NCI-H345 treated with DMSO at 0.1 percent for 48 hours (cell line): ENCODE results near the gene NEURL1B.

ENCODE experiments used
- DNase-seq: peaks from one replicate; lab custom pipeline; 2025; ENCODE audit not compliant: unreplicated experiment; lab: John Stamatoyannopoulos, UW

NEURL1B gene

DNA sequence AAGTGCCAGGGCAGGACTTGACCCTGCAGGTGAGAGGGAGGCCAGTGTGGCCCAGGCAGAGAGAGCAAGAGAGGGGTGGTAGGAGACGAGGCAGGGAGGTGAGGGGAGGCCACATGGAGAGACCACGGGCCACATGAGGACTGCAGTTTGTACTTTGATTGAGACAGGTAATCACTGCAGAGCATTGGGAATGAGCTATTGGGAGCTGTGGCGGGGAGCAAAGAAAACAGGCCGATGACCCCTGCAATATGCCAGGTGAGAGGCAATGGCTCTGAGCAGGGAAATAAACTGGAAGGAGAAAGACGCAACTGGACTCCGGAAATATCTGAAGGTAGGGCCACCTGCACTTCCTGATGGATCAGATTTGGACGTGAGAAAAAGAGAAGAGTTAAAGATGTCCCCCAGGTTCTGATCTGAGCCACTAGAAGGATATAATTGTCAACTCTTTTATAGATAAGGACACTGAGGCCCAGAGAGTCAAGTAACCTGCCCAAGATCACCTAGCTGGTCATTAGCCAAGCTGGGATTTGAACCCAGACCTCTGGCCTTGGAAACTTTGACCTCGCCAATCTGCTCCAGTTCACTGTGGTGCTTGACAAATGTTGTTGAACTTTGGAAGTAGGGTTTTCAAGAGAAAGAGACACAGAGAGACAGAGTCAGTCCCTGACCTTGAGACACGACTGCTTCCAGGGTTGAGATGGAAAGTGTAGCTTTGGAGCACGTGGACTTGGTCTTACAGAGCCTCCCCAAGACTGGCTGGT lies 87.6 kb downstream of the NEURL1B start:
- no peak for DNase-seq

DNA sequence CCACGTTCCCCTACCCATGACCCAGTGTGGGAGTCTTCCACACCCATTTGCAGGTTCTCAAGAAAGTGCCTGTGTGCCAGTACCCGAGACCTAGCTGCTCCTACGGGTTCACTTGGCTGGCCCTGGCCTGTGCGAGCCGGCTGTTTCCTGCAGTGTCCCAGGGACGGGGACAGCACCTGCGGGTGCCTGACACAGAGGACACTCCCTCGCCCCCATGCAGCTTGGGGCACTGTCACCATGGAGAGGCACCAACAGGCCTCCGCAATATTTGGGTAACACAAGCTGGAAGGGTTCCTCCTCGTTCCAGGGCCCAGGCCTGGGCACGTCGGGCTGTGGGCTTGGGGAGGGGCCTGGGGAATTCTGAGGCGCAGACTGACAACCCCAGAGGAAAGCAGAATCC lies 88.5 kb downstream of the NEURL1B start:
- DNase-seq, result no peak

DNA sequence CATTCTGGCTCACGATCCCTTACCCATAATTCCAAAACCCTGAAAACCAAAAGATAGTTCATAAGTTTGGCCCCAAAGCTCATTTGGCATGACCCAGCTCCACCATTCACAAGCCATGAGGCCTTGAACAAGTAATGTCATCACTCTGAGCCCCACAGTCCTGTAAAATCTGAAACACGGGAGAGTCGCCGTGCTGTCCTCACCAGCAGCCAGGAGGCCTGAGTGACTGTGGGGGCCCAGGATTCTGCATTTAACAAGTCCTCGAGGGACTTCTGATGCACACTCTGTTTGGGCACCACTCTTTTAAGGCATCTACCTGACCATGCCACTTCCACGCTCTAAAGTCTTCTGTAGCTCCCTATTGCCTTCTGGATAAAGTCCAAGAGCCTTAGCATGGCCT lies 89.2 kb downstream of the NEURL1B start:
- no peak for DNase-seq

DNA sequence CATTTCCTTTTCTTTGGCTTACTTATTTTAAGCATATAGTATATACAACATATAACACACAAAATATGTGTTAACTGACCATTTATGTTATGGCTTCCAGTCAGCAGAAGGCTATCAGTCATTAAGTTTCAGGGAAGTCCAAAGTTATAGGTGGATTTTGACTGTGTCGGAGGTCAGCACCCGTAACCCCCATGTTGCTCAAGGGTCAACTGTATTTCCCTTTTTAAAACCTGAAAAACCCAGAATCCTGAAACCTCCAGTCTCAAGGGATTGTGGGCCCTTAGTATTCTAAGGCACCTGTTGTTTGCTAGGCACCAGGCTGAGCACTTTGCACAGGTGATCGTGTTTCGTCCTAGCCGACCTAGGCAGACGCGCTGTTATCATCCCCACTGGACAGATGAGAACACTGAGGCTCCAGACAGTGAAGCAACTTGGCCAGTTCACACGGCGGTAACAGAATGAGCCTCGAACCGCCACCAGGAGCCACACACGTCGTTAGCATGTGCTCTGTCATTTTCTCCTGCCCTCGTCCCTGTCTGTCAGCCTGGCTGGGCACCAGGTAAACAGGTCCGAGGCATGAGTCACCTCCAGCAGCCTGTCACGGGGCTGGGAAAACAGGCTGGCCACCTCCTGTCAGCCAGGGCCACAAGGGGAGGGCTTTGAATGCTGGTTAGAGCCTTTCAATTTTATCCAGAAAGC lies 90.1 kb downstream of the NEURL1B start:
- no peak for DNase-seq

DNA sequence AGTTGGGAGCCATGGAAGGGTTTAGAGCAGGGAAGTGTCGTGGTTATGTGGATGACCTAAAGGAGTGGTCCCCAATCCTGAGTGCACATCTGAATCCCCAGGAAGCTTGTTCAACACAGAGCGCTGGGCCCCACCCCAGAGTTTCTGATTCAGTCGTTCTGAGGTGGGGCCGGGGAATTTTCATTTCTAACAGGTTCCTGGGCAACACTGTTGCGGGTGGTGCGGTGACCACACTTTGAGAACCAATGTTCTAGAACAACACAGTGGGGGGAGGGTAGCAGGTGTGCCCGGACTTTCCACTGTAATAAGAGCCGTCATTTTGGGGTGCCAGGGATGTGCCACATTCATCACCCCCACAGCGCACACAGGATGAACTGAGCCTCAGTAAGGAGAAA lies 90.6 kb downstream of the NEURL1B start:
- no peak for DNase-seq

DNA sequence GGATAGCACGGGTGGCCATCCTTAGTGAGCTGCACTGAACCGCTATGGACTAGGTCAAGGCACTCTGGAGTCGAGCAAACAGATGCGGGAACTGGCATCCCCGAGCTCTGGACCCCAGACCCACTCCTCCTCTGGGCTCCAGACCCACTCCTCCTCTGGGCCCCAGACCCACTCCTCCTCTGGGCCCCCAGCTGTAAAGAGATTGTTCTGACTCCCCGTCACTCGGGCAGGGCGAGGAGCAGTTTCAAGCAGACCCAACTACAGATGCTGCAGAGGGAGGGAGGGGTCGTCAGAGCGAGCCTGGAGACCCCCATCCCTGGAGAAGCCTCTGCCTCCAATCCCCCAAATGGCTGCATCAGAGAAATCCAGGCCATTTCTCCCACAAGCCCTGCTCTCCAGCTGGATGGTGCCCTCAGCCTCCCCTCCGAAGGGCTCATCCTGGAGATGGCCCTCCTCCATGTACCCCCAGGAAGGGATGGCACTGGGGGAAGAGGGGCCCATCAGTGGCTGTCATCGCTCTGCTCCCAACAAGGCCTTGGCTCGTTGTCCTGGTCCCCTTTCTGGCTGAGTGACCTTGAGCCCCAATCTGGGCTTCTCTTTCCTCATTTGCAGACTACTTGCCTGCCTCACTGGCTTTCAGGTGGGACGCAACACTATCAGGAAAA lies 91.3 kb downstream of the NEURL1B start:
- no peak for DNase-seq

DNA sequence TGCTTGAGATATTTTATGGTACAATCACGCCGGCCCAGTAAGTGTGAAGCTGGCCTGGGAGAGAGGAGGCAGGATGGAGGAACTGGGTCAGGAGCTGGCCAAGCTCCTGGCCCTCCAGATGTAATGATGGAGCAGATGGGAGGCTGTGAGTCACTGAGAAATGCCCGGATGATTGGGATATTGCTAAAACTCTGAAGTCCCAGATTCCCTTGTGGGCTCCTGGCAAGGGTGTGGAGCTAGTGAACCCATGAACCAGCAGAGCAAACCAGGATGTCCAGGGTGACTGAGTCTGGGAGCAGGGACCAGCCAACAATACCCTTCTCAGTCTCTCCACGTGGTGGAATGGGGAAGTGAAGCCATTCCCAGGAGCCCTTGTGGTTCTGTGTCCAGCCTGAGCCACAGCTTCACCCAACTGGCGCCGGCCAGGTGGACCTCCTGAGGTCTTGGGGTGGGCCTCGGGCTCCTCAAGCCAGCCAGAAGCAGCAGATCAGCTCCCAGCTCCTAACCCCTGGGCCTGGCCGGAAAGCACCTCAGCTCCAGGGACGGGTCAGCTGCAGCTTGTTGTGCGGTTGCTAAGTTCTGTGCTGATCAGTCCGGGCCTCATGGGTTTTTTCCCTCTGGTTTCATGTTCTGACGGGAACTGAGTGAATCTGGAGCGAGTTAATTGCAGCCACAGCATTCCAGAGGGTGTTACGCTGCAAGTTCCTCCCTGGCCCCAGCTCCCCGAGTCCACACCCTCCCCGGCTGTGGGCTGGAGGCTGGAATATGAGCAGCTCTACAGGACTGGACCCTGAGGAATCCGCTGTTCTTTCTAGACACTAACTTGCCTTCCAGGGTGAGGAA lies 92.3 kb downstream of the NEURL1B start:
- DNase-seq, result no peak

DNA sequence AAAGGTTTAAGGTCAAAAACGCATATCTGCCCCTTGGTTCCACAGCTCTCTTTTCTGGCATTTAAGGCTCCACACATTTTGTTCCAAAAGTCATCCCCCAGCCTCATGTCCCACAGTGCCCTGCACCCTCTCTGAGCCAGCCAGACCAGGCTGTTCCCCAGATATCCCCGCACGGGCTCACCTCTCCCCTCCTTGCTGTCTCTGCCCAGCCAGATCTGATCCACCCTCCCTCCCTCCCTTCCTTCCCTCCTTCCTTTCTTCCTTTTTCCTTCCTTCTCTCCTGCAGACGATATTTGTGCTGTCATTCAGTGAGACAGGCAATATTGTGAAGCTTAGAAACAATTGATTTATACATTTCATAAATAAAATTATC lies 92.9 kb downstream of the NEURL1B start:
- no peak for DNase-seq

DNA sequence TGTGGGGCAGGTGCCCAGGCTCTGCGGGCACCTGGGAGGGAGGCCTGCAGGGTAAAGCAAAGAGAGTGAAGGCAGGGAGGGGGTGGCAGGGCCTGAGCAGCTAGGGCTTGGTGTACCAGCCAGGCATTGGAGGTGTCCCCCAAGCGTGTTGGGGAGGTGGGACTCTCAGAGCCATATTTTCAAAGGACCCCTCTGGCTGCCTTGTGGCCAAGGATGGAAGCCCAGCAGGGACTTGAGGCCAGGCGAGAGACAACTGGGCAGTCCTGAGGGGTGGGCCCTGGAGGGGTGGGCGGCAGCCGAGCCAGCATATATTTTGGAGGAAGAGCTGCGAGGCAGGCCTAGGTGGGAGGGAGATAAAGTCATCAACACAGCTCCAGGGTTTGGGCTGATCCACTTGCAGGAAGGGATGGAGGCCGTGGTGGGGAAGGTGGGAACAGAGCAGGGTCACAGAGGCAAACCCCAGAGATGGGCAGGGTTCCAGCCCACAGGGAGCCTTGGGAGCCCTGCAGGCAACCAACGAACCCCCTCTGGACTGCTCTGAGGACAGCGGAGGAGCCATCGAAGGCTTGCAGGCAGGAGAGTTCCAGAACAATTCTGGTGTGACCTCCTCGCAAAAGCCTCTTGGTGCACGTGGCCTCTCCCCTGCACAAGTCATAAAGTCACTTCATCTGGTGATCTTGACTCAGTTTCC lies 94.2 kb downstream of the NEURL1B start:
- DNase-seq, result no peak

DNA sequence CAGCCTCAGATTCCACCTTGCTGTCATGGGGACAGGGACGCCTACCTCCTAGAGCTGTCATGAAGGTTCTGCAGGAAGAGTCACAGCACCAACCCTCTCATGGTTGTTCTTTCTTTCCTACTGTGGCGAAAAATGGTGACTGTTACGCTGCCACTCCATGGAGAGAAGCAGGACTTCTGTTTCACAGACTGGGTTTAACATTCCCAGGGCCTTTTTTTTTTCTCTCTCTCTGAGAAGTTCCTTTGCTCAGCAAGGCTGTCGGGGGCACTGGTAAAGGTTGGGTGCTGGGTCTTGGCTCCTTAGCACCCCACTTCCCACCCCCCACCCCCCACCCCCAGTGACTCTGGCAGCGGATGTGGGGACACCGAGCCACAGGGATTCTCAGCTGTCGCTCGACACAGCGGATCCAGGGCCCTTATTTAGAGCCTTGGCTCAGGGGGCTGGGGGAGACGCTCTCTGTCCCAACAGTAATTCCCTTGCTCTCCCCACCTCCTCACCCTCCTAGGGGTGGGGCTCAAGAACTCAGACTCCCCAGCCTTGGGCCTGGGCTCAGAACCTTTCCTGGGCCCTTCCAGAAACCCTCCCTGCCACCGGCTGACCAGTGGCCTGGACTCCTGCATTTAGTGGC lies 95.6 kb downstream of the NEURL1B start:
- no peak for DNase-seq

DNA sequence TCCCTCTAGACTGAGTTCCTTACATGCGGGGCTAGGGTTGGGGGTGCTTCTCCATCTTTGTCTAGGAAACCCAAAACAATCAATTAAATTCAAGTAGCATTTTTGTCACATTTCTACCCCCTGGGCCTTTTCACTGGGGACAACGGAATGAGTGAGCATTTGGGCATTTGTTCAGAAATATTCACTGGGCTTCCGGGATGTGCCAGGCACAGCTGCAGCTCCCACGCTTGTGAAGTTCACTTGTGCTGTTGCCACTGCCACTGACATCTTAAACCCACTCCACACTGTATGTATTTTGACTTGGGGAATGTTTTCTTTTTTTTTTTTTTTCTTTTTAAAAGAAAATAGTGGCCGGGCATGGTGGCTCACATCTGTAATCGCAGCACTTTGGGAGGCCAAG lies 98.3 kb downstream of the NEURL1B start:
- no peak for DNase-seq

DNA sequence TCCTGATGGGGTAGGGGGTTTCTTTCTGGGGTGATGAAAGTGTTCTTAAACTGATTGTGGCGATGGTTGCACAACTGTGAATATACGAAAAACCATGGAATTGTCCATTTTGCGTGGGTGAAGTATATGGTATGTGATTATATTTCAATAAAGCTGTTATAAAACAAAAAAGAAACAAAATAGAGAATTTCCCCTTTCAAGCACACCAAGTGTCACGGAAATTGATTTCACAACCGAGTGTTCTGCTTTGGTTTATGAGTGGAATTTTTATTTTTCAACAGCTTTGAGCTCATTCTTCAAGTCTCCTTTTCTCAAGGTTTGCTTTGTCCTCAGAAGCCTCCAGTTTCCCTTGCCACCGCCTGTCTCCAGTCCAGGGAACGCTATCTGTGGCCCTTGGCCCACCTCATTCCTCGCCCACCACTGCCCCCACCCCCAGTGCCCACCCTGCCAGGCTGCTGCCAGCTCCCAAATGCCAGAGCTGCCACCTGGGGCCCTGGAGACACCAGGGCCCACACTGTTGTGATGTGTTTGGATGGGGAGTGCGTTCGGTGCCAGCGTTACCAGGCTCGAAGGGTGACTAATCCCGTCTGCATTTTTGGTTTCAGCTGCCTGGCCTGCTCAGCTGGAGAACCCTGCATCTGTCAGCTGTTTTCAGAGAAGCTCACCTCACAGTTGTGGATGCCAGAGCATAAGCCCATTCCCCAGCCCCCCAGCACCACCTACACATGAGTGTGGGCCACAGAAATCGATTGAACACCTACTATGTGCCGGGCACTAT lies 99.6 kb downstream of the NEURL1B start:
- no peak for DNase-seq
